ENCODE results near the gene BEST4. TPM values are rescaled to one million over a fixed set of nuclear protein-coding genes. Genes with fewer than 3 reads are reported as not detected.

BEST4 gene
- total RNA-seq, 1 experiment from 2014 or later: 1.3 TPM

- CTCF ChIA-PET: interaction anchor here (0.6 kb wide), 1 partner anchor 532 kb away, joined by 13 read pairs; no protein-coding TSS in a partner anchor
- intact Hi-C loops (cut with micrococcal nuclease; ENCODE audit: unreplicated experiment): loop anchor here (10.0 kb wide), 2 partner anchors 71 to 851 kb away; partner anchors contain the start of genes BTBD19, DYNLT4, NASP and PLK3
Measured at GRCh38 chr1:44733784-44734183, 54.2 kb downstream of the BEST4 start.

More at GRCh38 chr1:44733784-44734183, 54.2 kb downstream of the BEST4 start:
- Histone ChIP-seq H3K36me3 (ENCODE audit: low read depth) (no peaks in the 10 kb centered on the region), H2AFZ (no peak overlapping the region), H3K79me2 (ENCODE audit: low read depth) (no peaks in the 10 kb centered on the region), H3K4me2 (no peak overlapping the region; the same call in 1 of the 2 replicates), H3K9me2 (ENCODE audit: insufficient read depth) (no peaks in the 10 kb centered on the region), H3K4me3 (no peak overlapping the region), H3K9me3 (ENCODE audit: insufficient read depth, low read depth) (no peaks in the 10 kb centered on the region), H3K27ac (no peak overlapping the region), H3K27me3 (ENCODE audit: insufficient read depth, low read depth) (no peaks in the 10 kb centered on the region), H3K4me1 (replicated peaks; ENCODE audit: insufficient read depth) (peaks cover 39% of the 10 kb centered on the region), H3F3A (ENCODE audit: insufficient read depth, low read depth) (peaks cover 62% of the 10 kb centered on the region), H4K20me1 (ENCODE audit: insufficient read depth) (no peaks in the 10 kb centered on the region)
- POLR2A ChIA-PET (ENCODE audit: unreplicated experiment): interaction anchor here (0.6 to 0.9 kb wide), 2 partner anchors 12 to 786 kb away, joined by 3 to 5 read pairs; no protein-coding TSS in a partner anchor
- no TSS peak for BruUV-seq (replicated peaks)
- TF ChIP-seq, protein P1, sequence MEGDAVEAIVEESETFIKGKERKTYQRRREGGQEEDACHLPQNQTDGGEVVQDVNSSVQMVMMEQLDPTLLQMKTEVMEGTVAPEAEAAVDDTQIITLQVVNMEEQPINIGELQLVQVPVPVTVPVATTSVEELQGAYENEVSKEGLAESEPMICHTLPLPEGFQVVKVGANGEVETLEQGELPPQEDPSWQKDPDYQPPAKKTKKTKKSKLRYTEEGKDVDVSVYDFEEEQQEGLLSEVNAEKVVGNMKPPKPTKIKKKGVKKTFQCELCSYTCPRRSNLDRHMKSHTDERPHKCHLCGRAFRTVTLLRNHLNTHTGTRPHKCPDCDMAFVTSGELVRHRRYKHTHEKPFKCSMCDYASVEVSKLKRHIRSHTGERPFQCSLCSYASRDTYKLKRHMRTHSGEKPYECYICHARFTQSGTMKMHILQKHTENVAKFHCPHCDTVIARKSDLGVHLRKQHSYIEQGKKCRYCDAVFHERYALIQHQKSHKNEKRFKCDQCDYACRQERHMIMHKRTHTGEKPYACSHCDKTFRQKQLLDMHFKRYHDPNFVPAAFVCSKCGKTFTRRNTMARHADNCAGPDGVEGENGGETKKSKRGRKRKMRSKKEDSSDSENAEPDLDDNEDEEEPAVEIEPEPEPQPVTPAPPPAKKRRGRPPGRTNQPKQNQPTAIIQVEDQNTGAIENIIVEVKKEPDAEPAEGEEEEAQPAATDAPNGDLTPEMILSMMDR (conservative IDR thresholded peaks at IDR 0.05): no peak
- TF ChIP-seq EZH2 (IDR thresholded peaks at IDR 0.05; ENCODE audit: low read depth): no peak
- no peak for DNase-seq

Other genes with a start within 250 kb of the BEST4 start
- 33.2 and 36.1 TPM in 2 replicates for gene TMEM53, start 113.7 kb downstream of the BEST4 start, total RNA-seq (2021)
- gene ARMH1, start 113.5 kb downstream of the BEST4 start, total RNA-seq (2021): 16.3 and 16.9 TPM in 2 replicates
- gene RNU5D-1, start 57.0 kb downstream of the BEST4 start, total RNA-seq (2021): not detected in 2 replicates
- 103 and 119 TPM in 2 replicates for gene KIF2C, start 48.3 kb downstream of the BEST4 start, total RNA-seq (2021)
- gene RPS8, start 12.6 kb downstream of the BEST4 start, total RNA-seq (2021): 2,059 and 2,176 TPM in 2 replicates
- 12.7 and 13.0 TPM in 2 replicates for gene PLK3, start 12.2 kb upstream of the BEST4 start, total RNA-seq (2021)
- gene DYNLT4, start 19.2 kb upstream of the BEST4 start, total RNA-seq (2021): 2.8 and 4.3 TPM in 2 replicates
- gene BTBD19, start 20.4 kb upstream of the BEST4 start, total RNA-seq (2021): 6.2 and 7.3 TPM in 2 replicates
- 0.28 and 0.83 TPM in 2 replicates for gene PTCH2, start 55.1 kb upstream of the BEST4 start, total RNA-seq (2021)
- 27.4 and 27.9 TPM in 2 replicates for gene EIF2B3, start 198.4 kb upstream of the BEST4 start, total RNA-seq (2021)
- 18.6 and 21.8 TPM in 2 replicates for gene HECTD3, start 223.2 kb upstream of the BEST4 start, total RNA-seq (2021)
- 77.4 and 81.1 TPM in 2 replicates for gene UROD, start 224.1 kb upstream of the BEST4 start, total RNA-seq (2021)

All from PC-9 (cell line).